Osteocyte (in vitro differentiated cells): ENCODE measurements around the gene GAD1. TPM values are rescaled to one million over a fixed set of nuclear protein-coding genes. Genes with fewer than 3 reads are reported as not detected.

ENCODE experiments used
- DNase-seq: peaks from one replicate; pipeline ENCODE4 v3.0.0; 2021; ENCODE audit warnings: mixed read lengths; ENCODE audit not compliant: unreplicated experiment; ENCODE audit errors: extremely low spot score
- H3K27ac Mint-ChIP-seq: one replicate; pipeline ENCODE4 v1.8.0; 2021; ENCODE audit warnings: mild to moderate bottlenecking, mixed read lengths; ENCODE audit not compliant: unreplicated experiment
- H3K27me3 Mint-ChIP-seq: one replicate; pipeline ENCODE4 v1.8.0; 2021; ENCODE audit warnings: mixed read lengths; ENCODE audit not compliant: unreplicated experiment
- H3K36me3 Mint-ChIP-seq: one replicate; pipeline ENCODE4 v1.8.0; 2021; ENCODE audit warnings: mixed read lengths; ENCODE audit not compliant: unreplicated experiment
- H3K4me1 Mint-ChIP-seq: one replicate; pipeline ENCODE4 v1.8.0; 2021; ENCODE audit warnings: mixed read lengths; ENCODE audit not compliant: unreplicated experiment
- H3K4me3 Mint-ChIP-seq: one replicate; pipeline ENCODE4 v1.8.0; 2021; ENCODE audit warnings: mild to moderate bottlenecking, moderate library complexity, mixed read lengths; ENCODE audit not compliant: unreplicated experiment
- H3K9me3 Mint-ChIP-seq: one replicate; pipeline ENCODE4 v1.8.0; 2021; ENCODE audit warnings: mixed read lengths; ENCODE audit not compliant: unreplicated experiment
- total RNA-seq: library from RNA; stranded (reverse); gene quantifications from 2 replicates; pipeline ENCODE4 v1.2.1, GENCODE V29; 2021
- TF ChIP-seq, protein P1 (sequence below): fragments of 200-600 bp; sonication (generic); IDR thresholded peaks from 2 replicates; pipeline ENCODE4 v1.5.0; 2021; ENCODE audit warnings: antibody characterized with exemption, mild to moderate bottlenecking, moderate library complexity

The GAD1 gene
- total RNA-seq, 1 donor from 2014 or later, result not detected

DNA sequence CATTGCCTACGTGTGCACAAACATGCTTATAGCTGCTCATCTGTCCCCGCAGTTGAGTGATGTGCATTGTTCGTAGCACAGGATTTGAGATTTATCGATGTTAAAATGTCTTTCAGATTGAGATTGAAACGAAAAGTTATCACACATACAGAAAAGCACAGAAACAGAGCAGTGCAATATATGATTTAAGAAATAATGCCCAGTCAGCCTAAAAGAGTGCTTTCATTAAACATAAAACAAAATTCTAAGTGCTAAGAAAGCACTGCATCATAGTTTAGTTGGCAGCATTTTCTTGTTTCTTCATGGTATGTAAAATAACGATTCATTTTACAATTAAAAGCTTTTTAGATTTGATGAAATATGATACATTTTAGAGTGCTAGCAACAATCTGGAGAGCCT, 80.4 kb downstream of the GAD1 start:
- no peaks in the 10 kb centered on the region for H3K4me1 Mint-ChIP-seq
- H3K4me3 Mint-ChIP-seq, result no peak overlapping the region
- no peaks in the 10 kb centered on the region for H3K36me3 Mint-ChIP-seq
- TF ChIP-seq, protein P1, sequence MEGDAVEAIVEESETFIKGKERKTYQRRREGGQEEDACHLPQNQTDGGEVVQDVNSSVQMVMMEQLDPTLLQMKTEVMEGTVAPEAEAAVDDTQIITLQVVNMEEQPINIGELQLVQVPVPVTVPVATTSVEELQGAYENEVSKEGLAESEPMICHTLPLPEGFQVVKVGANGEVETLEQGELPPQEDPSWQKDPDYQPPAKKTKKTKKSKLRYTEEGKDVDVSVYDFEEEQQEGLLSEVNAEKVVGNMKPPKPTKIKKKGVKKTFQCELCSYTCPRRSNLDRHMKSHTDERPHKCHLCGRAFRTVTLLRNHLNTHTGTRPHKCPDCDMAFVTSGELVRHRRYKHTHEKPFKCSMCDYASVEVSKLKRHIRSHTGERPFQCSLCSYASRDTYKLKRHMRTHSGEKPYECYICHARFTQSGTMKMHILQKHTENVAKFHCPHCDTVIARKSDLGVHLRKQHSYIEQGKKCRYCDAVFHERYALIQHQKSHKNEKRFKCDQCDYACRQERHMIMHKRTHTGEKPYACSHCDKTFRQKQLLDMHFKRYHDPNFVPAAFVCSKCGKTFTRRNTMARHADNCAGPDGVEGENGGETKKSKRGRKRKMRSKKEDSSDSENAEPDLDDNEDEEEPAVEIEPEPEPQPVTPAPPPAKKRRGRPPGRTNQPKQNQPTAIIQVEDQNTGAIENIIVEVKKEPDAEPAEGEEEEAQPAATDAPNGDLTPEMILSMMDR, result no peak
- no peaks in the 10 kb centered on the region for H3K9me3 Mint-ChIP-seq
- peaks cover 32% of the 10 kb centered on the region for H3K27me3 Mint-ChIP-seq
- H3K27ac Mint-ChIP-seq, result no peak overlapping the region
- DNase-seq, result no peak

DNA sequence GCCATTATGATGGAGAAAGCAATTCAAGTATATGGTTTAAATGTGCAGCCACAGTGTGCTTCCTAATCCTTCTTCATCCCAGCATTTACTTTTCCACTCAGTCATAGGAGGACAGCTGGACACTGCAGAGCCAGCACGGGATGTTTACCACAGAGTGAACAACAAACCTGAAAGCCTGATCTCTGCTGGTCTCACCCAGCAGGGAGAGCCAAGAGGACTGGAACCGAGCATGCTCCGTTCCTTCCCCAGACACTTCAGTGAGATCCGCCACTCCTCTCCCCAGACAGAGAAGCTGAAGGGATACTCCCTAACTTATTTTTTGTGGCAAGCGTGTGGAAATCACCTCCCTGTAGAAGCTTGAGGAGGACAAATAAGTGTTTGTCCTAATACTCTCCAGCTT, 89.2 kb downstream of the GAD1 start:
- no peaks in the 10 kb centered on the region for H3K4me1 Mint-ChIP-seq
- no peak for DNase-seq
- H3K4me3 Mint-ChIP-seq, result no peak overlapping the region
- H3K27me3 Mint-ChIP-seq, result peaks cover 35% of the 10 kb centered on the region
- H3K36me3 Mint-ChIP-seq, result no peaks in the 10 kb centered on the region
- TF ChIP-seq, protein P1, result no peak
- no peak overlapping the region for H3K27ac Mint-ChIP-seq
- H3K9me3 Mint-ChIP-seq, result peaks cover 7% of the 10 kb centered on the region

Other genes starting within 250 kb of the GAD1 start
- not detected in 2 replicates for gene SP5, start 101.5 kb upstream of the GAD1 start, total RNA-seq
- gene ERICH2, start 46.5 kb upstream of the GAD1 start, total RNA-seq, result not detected in 2 replicates
- 94.7 and 99.5 TPM in 2 replicates for gene GORASP2, start 112.4 kb downstream of the GAD1 start, total RNA-seq